KG1 (cell line): ENCODE measurements around the gene EPHX1.
A peak's percentile ranks its signal among the peaks of the same experiment; 100 is the strongest.
"Not testable (repeated sequence)": the region's sequence is repeated elsewhere in the genome, so short reads cannot be mapped to it uniquely, and the experiment has no call there.

ENCODE experiments used
- DNase-seq: peaks from one replicate; lab custom pipeline; 2025; lab: John Stamatoyannopoulos, UW

The EPHX1 gene

DNA sequence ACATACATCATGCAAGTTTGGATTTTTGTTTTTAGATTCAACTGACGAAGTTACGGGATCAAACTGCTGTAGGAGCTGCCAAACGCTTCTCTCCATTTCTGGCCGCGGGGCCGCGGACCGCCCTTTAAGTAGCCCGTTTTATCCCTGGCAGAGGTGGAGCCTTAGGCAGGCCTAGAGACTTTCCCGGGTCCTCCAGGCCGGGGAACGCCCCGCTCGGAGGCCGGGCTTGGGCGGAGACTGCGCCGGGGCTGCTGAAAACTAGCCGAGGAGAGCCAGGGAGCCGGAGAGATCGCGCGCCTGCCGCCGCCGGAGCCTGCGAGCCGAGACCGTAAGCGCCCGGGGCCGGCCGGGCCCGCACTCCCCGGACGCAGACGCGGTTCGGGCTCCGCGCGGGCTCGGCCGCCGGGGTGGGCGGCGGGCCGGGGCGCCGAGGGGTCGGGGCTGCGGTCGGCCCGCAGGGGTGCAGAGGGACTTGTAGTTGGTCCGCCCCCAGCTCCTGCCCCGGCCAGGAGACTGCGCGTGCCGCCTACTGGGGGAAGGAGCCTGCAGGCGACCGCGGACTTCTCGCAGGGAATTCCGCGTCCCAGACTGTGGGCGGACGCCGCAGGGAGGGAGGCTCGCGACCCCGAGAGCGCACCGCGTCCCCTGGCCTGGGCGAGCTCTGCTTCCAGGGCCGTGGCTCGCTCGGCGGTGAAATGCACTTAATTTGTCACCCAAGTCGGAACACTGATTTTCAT, at the start of gene EPHX1:
TSS of gene EPHX1 (plus strand) at position 283 of the 737 bp plus-strand sequence. CDS start 18,606 bp downstream, outside the sequence.
- peak; percentile 14 for DNase-seq

DNA sequence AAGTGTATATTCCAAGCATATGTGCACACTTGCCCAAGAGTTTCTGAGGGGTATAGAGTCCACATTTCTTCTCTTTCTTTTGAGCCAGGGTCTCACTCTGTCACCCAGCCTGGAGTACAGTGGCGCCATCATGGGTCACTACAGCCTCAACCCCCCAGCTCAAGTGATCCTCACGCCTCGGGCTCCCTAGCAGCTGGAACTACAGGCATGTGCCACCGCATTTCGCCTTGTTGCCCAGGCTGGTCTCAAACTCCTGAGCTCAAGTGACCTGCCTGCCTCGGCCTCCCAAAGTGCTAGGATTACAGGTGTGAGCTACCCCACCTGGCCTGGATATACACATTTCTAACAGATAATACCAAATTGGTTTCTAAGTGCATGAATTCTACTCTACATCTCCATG, 49.4 kb upstream of the EPHX1 start:
- no peak for DNase-seq

DNA sequence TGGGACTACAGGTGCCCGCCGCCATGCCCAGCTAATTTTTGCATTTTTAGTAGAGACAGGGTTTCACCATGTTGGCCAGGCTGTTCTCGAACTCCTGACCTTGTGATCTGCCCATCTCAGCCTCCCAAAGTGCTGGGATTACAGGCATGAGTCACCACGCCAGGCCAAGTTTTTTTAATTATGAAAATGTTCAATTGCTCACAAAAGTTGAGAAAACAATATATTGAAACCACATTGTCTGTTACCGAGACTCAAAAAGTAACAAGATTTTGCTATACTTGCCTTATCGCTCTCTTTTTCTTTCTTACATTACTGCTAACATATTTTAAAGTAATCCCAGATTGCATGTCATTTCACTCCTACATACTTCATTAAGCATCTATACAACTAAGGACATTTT, 48.5 kb upstream of the EPHX1 start:
- DNase-seq = not testable (repeated sequence)

DNA sequence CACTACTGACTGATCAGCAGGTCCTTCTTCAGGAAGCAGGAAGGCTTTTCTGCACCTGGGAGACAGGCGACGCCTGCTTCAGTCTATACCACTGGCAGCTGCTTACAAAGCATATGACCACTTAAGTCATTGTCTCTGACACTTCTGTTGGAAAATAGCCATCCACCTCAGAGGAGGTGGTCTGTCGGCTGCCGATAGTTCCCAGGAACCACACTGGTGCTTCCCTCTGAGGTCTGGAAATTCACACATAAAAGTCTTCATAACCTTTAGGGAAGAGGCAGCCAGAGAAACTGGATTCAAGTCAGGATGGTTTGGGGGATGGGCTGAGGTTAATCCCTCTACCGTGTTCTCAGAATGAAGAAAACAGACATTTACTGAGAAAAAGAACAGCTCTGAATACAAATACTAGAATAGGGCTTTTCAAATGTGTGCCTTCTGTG, 47.9 kb upstream of the EPHX1 start:
- DNase-seq = no peak

DNA sequence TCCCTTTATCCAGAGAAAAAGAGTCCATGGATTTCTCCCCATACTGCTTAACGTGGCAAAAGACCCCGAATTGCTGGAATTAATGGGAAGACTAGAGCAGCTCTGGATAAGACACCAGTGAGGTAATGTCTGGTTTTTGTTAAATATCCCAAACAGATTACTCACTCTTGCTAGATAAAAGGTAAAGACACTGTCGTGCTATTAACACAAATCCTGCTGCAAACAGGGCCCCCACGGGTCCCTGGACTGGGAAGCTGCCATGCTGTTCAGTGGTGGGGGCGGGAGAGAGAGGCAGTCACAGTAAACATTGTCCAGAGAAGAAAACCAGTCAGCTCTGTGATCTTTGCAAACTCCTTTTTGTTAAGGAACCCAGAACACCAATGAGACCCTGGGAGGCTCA, 47.5 kb upstream of the EPHX1 start:
- no peak for DNase-seq

DNA sequence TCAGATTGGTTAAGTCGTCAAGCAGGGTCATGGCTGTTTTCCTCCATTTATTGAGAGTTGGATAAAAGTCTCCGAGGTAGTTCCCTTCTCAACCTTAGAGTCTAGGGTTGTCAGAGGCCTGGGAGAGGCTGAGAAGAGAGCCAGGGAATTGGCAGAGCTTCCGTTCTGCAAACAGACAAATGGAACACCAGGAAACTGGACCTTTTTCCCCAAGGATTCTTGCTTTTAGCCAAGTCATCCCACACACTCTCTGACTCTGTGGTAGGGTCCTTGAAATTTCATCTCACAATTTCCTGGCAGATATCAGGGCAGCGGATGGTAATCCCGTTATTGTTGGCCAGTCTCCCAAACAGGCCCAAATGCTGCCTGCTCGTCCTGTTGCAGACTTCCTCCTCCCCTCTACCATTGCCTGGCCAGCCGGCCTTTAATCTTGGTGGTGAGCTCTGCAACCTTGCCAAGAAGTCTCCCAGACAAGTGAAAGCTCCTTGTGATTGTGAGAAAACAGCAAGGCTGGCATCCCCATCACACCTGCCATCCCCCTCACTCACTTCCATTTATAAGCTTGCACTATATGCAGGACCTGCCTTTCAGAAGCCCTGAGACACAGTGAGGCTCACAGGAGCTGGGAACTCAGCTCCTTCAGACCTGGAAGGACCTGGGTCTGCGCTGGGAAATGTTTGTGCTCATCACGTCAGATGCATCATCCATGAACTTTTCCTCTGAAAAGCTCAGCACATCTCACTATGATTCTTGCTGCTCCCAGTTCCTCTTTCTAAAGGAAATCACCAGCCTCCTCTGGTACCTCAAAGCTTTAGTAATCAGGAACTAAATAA, 46.0 kb upstream of the EPHX1 start:
- DNase-seq = no peak

DNA sequence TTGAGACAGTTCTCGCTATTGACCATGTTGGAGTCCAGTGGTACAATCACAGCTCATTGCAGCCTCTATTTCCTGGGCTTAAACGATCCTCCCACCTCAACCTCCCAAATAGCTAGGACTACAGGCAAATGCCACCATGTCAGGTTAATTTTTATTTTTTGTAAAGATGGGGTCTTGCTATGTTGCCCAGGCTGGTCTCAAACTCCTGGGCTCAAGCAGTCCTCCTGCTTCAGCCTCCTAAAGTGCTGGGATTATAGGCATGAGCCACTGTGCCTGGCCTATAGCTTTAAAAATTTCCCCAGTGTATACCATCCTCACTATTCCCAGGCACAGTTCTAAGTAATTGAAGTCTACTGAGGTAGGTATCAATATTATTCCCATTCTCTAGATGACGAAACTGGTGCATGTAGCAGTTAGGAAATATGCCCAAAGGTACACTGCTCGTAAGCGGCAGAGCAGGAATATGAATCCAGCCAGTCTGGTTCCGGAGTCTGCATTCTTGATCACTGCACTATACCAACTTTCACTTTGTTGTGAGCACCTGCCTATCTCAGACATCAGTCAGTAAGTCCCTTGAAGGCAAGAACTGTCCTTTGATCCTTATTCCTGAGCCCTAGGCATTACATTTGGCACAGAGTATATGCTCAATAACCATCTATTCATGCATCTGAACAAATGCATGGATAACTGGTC, 43.8 kb upstream of the EPHX1 start:
- DNase-seq = no peak

DNA sequence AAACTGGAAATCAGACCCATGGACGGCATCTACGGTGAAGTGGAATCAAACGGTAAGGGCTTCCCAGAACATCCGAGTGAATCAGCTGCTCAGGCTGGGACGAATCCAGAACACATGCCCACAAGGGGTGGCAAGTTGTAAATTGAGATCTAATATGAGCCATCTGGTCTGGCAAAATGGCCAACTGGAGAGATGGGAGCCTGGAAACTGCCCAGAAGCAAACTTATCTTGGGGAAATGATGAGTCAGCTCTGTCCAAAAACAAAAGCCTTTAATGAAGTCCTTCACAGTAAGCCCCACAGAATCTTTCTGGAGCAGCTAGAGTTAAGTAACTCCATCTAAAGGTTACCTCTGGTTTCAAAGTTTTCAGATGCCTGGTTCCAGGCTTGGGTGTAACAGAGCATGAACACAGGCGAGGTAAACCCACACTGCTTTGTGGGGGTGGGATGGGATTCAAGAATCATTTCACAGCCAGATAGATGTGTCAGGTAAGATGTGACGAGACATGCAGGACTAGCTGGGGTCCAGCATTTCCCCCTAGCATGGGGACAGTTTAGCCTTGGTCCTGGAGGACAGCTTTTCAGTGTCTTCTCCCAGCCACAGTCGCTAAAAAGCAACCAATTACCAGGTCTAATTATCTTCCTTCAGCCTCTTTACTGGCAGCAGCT, 42.8 kb upstream of the EPHX1 start:
- DNase-seq = no peak

DNA sequence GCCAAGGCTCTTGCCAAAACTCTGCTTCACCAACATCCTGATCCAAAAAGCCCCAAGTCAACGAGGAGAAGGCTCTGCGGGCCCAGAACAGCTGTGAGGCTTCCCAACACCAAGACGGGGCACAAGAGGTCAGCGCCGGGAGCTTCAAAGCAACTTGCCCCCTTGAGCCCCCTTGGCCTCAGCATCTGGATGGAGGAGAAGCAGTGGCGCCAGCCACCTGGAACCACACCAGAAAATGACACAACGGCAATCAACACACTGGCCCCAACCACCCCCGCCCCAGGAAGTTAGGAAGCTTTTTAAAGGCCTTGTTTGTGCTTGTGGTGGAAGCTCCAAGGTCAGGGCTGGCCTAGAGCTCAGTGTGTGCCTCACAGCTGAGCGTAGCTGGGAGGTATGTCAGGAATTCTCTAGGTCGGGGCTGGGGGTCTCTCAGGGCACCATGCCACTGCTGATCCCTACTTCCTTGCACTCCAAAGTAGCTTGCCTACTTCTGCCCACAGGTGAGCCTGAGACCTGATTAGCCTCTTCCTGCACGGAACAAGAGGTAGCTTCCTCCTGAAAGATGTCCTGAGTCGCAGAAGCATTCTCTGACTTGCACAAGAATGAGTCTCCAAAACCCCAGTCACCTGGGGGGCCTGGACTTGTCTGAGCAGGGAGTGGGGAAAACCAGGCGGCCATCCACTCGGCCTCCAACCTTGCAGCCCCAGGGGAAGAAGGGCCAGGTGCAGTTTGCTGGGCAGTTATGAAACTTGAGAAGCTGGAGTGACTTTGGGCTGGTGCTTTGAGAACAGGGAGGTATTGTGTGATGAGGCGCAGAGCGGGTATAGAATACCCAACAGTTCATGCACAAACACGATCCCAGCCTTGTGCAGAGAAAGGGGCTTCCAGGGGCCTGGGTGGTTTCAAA, 42.0 kb upstream of the EPHX1 start:
- no peak for DNase-seq

DNA sequence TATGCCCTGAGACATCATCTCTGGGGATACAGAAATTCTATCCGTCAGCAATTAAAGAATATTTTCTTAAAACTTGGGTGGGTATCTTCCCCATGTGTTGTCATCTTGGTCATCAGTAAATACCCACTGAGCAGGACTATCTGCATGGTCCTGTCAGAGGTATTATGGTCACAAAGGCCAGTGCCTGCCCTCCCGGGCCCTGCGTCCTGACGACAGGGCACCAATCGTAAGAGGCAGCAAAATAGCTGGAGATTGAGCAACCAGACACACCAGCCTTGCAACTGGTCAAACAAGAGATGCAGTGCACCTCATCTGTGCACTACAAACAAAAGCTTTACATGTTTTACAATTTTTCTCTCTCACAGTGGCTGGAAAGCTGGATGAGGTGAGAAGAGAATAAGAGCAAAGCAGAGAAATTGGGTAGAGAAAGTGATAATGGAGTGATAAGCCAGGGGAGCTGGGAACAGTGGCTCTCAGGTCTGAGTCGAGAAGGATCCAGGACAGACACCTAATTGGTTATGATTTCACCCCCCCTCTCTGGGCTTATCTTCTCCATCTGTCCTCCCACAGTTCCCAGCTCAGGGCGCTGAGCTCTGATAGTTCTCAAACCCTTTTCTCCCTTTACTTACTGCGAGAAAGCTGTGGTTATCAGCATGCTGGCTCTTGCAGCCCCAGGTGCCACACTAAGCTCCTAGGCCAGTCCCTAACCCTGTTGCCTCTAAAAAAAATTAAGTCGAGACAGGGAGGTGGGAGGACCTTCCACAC, 41.1 kb upstream of the EPHX1 start:
- no peak for DNase-seq

DNA sequence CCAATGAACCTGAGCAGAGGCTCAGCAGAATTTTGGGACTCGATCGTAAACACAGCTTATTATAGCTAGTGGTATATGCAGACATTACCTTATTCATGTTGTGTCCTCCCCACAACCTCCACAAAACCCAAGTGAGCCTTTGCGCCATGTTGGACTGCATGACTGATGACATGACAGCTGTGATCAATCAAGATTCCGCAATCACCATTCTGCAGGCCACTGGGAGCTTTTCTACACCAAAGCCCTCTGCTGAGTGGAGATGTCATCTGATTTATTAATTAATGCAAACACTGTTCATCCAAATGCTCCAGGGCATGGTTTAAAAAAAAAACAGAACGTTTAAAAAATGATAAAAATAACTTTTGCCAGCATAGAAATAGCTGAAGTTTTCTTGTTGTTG, 40.2 kb upstream of the EPHX1 start:
- no peak for DNase-seq

DNA sequence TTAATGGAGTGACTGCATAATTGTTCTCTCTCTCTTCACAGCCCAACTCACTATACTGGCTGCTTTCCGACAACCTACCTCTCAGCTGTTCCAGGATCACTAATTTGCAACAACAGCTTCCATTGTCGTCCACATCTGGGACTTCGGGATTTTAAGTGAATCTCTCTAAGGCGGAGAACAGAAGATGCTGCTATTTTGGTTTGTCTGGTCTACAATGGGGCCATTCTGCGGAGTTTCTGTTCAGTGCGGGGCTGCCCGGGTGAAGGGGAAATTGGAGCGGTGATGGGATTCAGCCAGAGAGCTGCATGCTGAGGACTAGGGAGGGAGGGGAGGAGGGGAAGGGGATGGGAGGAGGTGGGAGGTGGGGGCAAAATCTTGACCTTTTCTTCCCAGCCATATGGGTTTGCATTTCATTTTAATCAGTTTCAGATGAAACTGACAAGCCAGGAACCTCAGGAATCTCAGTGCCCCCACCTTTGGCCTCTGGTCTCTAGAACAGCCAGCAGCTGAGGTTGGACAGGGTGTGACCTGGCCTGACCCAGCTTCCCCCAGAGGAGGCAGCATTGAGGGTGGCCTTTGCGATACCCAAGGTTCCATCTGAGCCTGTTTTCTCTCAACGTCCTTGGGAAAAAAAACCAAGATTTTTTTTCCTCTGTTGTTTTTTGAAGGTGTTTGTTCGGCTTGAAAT, 39.2 kb upstream of the EPHX1 start:
- no peak for DNase-seq

DNA sequence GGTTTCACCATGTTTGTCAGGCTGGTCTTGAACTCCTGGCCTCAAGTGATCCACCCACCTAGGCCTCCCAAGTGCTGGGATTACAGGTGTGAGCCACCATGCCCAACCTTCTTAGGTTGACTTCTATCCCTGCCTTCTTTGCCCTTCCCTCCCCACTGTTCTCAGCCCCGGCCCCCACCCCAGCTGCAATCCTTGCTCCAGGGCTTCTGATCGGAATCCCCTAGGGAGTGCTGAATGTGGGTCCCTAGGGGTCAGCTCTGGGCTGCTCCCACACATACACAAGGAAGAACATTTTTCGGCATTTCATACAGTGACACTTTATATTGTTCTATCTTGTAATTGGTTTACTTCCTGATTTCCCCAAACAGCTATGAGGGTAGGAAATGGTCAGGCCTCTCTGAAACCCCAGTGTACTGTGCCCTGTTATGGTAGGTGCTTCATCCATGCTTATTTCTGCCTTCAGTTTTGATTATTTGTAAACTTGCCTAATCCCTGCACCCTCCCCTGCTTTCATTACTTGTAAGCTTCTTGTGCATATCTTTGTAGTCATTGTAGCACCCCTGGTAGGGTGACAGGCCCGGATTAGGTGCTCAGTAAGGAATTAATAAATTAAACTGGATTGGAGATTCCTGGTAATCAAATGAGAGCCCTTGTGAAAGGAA, 38.1 kb upstream of the EPHX1 start:
- no peak for DNase-seq

DNA sequence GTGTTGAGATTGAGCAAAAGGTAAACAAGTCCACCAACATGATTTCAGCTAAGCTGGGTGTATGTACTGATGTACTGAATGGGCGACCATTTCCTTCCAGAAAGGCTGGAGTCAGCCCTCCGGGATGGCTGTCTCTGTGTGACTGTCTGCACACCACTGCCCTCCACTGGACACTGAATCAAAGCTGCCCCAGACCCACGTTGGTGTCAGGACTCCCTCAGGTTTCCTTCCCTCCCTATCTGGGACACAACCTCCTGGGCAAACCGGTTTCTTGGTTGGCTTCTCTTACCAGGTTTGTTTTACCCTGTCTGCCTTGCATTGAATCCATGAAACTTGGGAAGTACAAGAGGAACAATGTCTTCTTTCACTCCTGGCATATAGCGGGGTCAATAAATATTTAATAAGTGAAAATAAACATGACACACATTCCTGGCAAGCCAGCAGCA, 37.6 kb upstream of the EPHX1 start:
- DNase-seq = no peak

DNA sequence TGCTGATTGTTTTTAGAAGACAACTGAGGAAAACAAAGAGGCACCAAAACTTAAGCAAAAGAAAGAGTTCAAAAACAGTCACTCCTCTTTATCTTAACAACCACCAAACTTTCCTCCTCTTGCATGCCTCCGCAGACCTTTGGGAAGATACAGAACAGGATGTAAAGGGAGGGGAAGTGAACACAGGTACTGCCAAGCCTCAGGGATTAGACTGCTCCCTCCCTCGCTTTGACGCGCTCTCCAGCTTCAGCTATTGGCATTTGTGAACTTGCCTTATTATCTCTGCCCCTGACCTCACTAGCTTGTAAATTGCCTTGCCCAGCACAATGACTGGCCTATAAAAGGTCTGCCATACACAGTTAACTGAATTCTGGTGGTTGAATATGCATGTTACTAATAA, 37.1 kb upstream of the EPHX1 start:
- no peak for DNase-seq

DNA sequence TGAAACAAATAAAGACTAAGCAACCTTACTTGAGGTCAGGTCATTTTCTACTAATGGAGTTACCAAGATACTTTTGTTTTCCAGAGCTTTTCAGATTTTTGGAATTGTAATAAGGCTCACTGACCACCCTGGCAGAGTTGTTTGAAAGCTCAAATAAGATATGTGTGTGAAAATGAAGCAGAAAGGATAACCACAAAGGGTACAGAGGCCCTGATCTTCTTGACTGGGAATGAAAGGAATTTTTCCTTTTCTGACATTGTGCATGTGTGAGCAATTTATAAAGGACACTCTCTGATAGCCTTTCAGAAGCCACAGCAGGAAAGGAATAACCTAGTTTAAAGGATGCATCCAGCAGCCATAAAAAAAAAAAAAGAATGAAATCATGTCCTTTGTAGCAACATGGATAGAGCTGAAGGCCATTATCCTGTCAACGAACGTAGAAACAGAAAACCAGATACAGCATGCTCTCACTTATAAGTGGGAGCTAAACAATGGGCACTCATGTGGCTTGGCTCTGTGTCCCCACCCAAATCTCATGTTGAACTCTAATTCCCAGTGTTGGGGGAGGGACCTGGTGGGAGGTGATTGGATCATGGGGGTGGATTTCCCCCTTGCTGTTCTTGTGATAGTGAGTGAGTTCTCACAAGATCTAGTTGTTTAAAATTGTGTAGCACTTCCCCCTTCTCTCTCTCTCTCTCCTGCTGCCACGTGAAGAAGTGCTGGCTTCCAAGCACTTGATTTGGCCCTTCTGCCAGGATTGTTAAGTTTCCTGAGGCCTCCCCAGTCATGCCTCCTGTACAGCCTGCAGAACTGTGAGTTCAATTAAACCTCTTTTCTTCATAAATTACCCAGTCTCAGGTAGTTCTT, 35.4 kb upstream of the EPHX1 start:
- no peak for DNase-seq

DNA sequence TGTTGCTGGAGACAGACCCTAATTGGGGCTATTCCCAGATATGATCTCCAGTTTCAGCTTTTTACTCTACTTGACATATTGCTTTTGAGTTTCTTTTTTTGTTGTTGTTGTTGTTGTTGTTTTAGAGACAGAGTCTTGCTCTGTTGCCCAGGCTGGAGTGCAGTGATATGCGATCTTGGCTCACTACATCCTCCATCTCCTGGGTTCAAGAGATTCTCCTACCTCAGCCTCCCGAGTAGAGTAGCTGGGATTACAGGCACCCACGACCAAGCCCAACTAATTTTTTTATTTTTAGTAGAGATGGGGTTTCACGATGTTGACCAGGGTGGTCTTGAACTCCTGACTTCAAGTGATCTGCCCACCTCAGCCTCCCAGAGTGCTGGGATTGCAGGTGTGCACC, 33.6 kb upstream of the EPHX1 start:
- DNase-seq = no peak

DNA sequence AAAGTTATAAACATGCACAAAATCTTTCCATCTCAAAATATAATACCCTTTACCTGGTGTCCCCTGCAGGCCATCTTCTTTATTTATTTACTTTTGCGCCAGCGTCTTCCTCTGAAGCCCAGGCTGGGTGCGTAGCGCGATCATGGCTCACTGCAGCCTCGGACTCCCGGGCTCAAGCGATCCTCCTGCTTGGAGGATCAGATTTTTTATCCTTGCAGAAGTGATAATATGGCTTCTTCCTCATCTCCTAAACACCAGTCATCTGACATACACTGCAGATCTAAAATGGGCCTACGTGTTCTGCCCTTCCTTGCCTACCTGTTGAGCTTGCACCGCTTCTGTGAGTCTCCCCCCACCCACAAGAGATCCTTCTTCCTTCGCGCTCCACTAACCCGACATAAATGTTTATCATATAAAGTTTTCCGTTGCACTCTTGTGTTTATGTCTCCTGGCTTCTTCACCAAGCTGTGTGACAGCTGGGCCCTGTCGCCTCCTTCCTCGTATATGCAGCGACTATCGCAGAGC, 32.8 kb upstream of the EPHX1 start:
- DNase-seq = no peak
